ENCODE results near the gene TCOF1.

DNA sequence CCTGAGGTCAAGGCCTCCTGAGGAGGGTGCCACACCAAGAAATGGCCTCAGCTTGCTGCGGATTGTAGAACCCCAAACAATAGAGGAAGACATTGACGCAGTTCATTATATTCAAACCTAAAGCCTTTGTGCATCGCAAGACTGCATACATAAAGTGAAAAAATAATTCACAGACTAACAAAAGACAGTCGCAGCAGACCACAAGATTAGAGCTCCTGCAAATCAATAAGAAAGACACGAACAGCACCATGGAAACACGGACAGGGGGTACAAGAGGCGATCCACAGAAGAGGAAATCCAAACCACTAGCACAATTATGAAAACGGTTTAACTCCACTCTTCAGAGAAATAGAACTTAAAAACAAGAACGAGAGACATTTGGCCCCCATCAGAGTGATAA is 10.0 kb upstream of the TCOF1 start:
- TF ChIP-seq, protein P1, sequence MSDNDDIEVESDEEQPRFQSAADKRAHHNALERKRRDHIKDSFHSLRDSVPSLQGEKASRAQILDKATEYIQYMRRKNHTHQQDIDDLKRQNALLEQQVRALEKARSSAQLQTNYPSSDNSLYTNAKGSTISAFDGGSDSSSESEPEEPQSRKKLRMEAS (IDR thresholded peaks at IDR 0.05; ENCODE audit: insufficient read depth, insufficient read length) = no peak
- TF ChIP-seq, protein P2, sequence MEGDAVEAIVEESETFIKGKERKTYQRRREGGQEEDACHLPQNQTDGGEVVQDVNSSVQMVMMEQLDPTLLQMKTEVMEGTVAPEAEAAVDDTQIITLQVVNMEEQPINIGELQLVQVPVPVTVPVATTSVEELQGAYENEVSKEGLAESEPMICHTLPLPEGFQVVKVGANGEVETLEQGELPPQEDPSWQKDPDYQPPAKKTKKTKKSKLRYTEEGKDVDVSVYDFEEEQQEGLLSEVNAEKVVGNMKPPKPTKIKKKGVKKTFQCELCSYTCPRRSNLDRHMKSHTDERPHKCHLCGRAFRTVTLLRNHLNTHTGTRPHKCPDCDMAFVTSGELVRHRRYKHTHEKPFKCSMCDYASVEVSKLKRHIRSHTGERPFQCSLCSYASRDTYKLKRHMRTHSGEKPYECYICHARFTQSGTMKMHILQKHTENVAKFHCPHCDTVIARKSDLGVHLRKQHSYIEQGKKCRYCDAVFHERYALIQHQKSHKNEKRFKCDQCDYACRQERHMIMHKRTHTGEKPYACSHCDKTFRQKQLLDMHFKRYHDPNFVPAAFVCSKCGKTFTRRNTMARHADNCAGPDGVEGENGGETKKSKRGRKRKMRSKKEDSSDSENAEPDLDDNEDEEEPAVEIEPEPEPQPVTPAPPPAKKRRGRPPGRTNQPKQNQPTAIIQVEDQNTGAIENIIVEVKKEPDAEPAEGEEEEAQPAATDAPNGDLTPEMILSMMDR (IDR thresholded peaks at IDR 0.05; ENCODE audit: extremely low read depth in 1 of 2, insufficient read depth in 1 of 2, low read depth in 1 of 2, low read length in 2 of 2) = no peak
- TF ChIP-seq EZH2 (IDR thresholded peaks at IDR 0.05; ENCODE audit: borderline replicate concordance, low read depth, low read length, severe bottlenecking) (no peak), GATA2 (IDR thresholded peaks at IDR 0.05; ENCODE audit: insufficient read depth, insufficient read length, low read depth, low read length) (no peak), POLR2A (IDR thresholded peaks at IDR 0.05; ENCODE audit: low read depth, low read length) (no peak), JUN (IDR thresholded peaks at IDR 0.05; ENCODE audit: borderline replicate concordance, insufficient read depth, insufficient read length, low read depth) (no peak)

All from endothelial cell of umbilical vein (primary cell).